GM19043 (cell line): ENCODE results near the gene AGRN.
A peak's percentile ranks its signal among the peaks of the same experiment; 100 is the strongest.
"Not testable (repeated sequence)": the region's sequence is repeated elsewhere in the genome, so short reads cannot be mapped to it uniquely, and the experiment has no call there.

Experiments used
- ATAC-seq: cut with Tn5 transposase; IDR thresholded peaks from one replicate; pipeline ENCODE4 v1.9.1; 2021; ENCODE audit warnings: low read depth; ENCODE audit not compliant: unreplicated experiment

The AGRN gene

DNA sequence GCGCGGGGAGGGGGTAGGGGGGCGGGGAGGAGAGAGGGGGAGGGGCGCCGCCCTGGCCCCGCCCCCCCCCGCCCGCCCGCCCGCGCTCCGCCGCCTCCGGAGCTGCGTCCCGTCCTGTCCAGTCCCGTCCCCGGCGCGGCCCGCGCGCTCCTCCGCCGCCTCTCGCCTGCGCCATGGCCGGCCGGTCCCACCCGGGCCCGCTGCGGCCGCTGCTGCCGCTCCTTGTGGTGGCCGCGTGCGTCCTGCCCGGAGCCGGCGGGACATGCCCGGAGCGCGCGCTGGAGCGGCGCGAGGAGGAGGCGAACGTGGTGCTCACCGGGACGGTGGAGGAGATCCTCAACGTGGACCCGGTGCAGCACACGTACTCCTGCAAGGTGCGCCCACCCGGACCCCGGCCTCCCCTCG lies at the start of gene AGRN:
Gene AGRN, plus strand, starts transcription at position 121 of the 405 bp plus-strand sequence. Its CDS starts 53 bp downstream, at position 174.
- peak; percentile 16 for ATAC-seq

DNA sequence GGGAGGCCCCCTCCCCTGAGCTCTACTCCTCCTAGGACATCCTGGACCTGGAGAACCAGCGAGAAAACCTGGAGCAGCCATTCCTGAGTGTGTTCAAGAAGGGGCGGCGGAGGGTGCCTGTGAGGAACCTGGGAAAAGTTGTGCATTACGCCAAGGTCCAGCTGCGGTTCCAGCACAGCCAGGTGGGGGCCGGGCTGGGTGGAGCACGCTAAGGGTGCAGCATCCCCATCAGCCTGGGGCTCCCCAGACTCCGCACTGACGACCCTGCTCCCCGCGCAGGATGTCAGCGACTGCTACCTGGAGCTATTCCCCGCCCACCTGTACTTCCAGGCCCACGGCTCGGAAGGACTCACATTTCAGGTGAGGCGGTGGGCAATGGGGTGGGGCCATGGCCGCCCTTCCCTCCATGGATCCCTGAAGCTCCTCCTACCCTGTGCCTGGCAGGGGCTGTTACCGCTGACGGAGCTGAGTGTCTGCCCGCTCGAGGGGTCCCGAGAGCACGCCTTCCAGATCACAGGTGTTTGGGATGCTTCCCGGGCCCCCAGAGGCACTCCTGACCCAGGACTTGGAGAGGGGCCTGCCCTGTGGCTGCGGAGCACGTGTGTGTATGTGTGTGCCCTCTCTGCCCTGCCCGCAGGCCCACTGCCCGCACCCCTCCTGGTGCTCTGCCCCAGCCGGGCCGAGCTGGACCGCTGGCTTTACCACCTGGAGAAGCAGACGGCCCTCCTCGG lies 49.5 kb upstream of the AGRN start:
- ATAC-seq, result no peak

DNA sequence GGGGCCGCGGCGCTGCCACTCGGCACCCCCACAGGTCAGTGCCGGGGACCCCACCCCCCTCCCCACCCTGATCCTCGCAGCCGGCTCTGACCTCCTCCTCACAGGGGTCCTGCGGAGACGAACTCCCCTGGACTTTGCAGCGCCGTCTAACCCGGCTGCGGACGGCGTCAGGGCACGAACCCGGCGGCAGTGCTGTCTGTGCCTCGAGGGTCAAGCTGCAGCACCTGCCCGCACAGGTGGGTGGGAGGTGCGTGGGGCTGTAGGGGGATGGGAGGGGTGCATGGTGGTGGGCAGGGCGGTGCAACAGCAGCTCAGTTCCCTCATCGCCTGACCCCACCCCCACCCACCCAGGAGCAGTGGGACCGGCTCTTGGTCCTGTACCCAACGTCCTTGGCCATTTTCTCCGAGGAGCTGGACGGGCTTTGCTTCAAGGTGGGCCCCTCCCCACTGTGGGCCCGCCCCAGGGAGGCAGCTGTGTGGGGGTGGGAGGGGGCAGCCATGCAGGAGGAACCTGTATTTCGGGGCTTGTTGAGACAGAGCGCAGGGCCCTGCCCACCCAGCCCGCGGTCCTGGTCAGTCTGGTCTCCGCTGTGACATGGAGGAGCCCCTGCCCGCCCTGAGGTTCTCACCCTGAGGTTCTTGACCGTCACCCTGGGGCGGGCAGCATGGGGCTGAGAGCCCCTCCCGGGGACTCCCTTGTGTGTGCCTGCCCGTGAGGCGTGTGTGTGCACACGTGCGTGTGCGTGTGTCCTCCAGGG lies 48.8 kb upstream of the AGRN start:
- no peak for ATAC-seq

DNA sequence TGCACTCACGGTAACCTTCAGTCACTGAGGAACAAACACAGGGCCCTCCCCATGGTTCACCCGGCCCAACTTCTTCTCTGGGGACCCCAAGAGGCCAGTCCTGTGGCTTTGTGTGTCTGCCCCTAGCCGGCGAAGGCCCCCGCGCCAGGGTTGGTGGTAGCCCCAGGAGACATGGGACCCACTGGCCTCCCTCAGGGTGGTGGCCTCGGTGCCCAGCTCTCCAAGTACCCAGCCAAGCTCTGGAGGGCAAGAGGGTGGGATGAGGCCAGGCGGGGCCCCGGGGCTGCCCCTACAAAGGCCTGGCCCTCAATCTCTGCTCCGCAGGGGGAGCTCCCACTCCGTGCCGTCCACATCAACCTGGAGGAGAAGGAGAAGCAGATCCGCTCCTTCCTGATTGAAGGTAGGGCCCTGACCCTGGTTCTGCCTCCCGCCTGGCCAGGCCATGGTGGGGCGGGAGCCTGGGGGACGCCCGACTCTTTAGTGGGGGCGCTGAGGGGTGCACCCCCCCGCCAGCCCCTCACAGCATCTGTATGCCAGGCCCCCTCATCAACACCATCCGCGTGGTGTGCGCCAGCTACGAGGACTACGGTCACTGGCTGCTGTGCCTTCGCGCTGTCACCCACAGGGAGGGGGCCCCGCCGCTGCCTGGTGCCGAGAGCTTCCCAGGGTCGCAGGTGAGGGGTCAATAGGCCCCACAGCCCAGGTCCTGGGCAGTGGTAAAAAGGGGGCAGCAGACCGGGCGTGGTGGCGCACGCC lies 48.0 kb upstream of the AGRN start:
- ATAC-seq, result no peak

DNA sequence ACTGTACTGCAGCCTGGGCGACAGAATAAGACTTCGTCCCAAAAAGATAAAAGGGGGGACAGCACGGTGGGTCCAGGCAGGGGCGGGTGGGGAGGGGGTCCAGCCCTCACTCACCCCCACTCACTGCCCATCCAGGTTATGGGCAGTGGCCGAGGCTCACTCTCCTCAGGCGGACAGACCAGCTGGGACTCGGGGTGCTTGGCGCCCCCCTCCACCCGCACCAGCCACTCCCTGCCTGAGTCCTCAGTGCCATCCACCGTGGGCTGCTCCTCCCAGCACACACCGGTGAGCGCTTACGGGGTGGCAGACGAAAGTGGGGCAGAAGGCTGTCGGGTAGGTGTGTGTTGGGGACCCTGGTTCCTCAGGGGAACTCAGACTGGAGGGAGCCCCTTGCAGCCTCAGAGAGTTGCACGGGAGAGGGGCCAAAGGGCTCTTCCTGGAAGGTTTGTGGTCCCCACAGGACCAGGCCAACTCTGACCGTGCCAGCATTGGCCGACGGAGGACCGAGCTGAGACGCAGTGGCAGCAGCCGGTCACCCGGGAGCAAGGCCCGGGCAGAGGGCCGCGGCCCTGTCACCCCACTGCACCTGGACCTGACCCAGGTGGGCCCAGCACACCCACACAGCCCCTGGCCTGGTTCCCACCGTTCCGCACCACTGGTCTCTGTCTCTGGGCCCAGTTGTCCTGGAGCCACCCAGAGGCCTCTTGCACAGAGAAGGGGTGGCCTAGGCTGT lies 47.0 kb upstream of the AGRN start:
- ATAC-seq, result no peak

DNA sequence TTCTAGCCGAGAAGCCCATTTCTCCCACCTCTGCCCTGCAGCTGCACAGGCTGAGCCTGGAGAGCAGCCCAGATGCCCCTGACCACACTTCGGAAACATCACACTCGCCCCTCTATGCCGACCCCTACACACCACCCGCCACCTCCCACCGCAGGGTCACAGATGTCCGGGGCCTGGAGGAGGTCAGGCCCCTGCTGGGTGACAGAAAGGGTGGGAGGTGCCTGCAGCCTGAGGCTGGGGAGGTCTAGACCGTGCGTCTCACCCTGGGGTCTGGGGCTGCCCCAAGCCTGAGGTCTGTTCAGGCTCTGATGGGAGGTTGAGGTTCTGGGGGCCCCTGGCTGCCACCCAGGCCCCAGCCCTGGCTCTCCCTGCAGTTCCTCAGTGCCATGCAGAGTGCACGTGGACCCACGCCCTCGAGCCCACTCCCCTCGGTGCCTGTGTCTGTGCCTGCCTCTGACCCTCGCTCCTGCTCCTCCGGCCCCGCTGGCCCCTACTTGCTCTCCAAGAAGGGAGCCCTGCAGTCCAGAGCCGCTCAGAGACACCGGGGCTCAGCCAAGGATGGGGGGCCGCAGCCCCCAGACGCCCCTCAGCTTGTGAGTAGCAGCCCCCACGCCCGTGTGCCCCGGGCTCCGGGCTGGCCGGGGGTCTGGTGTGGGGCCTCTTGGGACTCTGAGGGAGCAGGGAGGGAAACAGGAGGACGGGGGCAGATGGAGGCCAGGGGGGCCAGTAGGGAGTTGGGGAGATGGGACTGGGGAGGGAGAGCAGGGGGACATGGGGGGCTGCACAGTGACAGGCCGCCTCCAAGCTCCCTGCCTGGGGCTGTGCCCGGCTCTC lies 46.2 kb upstream of the AGRN start:
- no peak for ATAC-seq

DNA sequence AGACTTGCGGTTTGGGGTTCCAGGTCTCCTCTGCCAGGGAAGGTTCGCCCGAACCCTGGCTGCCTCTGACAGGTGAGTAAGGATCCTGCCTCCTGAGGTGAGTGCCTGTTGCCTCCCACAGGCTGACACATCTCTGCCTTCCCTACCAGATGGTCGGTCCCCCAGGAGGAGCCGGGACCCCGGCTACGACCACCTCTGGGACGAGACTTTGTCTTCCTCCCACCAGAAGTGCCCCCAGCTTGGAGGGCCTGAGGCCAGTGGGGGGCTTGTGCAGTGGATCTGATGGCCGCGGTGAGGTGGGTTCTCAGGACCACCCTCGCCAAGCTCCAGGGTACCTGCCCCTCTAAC lies 45.7 kb upstream of the AGRN start:
- no peak for ATAC-seq

DNA sequence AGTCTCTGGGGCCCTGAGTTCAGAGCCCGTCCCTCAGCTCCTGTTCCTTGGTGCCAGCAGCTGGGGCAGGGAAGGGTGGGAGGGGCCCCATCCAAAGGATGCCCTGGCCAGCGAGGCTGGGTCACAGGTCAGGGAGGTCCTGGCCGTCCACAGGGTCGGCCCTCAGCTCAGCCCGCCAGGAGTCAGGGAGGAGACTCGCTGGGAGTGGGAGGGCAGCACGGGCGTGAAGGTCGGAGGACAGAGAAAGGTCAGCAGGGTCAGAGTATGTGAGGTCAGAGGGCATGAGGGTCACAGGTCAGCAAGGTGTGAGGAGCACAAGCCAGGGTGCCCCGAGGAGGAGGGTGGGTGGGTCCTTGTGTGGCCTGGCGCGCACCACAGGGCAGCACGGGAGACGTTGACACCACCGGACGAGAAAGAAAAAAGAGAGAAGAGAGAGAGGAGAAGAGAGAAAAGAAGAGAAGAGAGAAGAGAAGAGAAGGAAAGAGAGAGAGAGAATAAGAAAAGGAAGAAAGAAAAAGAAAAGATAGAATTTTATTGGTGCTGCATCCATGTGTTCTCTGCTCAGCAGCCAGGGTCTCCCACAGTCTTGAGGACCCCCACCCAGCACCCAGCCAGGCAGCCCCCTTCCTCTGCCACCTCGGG lies 45.1 kb upstream of the AGRN start:
- ATAC-seq, result no peak

DNA sequence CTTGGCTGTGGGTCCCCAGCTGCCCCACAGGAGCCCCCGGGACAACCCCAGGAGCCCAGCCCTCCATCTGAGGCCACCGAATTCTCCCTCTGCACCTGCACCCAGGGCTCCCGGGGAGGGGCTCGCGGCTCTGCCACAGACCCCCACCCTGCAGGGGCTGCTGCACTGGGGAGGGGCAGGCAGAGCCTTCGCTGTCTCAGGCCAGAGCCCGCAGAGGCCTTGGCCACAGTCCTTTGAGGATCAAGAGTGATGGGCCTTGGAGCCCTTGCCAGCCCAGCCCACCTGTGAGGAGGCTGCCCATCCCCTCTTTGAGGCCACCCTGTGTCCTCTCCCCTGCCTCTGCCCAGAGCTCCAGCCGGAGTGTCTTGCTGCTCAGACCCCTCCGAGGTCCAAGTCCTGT lies 44.6 kb upstream of the AGRN start:
- no peak for ATAC-seq

DNA sequence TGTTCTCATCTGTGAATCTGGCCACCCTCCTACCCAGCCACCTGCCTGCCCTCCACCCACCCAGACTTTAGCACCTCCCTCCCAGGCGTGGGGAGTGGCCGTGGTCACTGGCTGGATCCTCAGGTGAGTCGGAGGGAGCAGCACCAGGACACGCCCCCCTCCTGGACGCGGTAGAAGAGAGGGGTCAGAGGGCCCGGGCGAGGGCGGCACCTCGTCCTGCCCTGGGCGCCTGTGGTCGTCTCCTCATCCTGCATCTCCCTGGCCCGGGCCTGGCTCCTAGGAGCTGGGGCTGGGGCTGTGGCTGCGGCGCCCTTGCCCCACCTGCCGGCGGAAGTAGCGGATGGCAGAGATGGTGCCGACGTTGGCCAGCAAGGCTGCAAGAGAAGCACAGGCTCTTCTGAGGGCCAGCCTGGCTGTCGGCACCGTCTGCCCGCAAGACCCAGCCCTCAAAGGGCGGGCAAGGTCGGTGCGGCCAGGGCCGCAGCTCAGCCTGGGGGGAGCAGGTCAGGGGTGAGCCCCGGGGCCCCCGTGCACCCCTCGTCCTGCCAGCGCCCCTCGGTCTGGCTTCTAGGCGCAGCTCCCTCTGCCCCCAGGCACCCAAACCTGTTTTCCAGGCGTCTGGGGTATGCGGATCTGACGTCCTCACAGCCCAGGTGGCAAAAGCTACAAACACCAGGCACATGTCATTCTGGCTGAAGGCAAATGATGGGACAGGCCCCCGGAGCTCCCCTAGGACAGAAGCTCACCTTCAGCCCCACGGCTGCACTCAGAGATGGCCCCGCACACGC lies 43.8 kb upstream of the AGRN start:
- ATAC-seq, result peak; percentile 59

DNA sequence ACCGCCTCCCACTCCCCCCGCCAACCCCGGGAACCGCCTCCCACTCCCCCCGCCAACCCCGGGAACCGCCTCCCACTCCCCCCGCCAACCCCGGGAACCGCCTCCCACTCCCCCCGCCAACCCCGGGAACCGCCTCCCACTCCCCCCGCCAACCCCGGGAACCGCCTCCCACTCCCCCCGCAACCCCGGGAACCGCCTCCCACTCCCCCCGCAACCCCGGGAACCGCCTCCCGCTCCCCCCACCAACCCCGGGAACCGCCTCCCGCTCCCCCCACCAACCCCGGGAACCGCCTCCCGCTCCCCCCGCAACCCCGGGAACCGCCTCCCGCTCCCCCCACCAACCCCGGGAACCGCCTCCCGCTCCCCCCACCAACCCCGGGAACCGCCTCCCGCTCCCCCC lies 43.1 kb upstream of the AGRN start:
- not testable (repeated sequence) for ATAC-seq

DNA sequence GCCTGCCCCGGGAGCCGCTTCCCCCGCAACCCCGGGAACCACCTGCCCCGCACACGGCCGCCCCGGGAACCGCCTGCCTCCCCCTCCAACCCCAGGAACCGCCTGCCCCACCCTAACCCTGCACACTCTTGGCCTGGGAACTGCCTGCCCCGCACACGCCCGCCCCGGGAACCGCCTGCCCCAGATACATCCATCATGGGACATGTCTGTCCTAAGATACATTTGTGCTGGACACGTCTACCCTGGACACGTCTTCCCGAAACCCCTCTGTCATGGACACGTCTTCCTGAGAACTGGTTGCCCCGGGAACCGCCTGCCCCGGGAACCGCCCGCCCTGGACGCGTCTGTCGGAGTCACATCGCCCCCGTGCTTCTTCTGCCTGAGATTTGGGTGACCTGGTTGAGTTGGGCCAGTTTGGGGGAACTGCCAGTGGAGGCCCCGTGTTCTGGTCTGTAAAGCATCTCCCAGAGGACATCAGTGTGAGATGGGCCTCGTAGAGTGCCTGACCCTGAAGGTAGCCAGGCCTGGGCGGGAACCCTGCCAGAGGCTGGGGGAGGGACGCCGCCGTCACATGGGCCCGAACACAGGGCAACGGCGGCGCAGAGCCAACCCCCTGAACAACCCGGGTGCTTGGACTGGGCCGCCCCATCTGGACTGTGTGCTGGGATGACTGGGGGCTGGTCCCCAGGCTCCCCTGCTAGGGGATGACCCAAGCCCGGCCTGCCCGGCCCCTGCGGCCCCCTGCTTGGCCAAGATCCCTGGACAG lies 41.7 kb upstream of the AGRN start:
- no peak for ATAC-seq

DNA sequence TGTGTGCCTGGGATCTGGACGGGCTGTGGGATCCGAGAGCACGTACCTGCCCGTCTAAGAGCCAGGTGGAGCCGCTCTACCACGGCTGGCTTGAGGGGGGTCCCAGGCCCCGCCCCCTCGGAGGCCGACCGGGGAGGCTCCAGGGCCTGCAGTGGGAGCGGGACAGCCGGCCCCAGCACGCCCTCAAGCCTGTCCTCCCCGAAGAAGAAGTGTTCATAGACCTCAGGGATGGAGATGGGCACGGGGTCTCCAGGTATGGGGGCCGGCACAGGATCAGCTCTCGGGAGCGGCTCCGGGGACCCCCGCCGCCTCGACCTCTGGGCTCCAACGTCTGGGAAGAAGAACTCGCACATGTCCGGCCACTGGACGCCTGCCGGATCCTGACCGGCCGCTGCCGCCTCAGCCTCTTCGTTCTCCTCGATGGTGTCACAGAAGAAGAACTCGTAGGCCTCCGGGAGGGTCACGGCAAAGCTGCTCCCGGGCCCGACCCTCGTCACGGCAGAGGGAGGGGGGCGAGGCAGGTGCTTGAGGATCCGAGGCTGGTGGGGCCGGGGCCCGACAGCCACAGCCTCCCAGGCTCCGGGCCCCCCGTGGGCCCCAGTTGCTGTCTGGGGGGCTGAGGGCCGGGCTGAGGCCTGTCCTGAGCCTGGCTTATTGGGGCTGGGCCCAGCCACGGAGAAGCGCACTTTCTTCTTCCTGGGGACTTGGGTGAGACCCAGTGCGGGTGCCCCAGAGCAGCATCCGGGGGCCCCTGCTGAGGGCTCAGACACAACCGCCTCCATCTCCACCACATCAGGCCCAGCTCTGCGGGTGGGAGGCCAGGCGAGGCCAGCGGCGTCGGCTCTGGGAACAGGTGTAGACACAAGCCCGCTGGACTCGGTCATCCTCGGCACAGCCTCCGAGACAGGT lies 40.8 kb upstream of the AGRN start:
- no peak for ATAC-seq

DNA sequence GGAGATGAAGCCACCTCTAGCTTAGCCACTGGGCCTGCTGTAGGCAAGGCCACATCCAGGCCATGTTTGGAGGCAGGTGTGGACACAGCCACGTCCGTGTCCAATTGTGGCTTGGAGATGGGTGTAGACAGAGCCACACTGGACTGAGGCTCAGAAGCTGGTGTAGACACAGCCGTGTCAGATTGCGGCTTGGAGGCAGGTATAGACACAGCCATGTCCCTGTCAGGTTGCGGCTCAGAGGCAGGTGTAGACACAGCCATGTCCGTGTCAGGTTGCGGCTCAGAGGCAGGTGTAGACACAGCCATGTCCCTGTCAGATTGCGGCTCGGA lies 40.2 kb upstream of the AGRN start:
- no peak for ATAC-seq

DNA sequence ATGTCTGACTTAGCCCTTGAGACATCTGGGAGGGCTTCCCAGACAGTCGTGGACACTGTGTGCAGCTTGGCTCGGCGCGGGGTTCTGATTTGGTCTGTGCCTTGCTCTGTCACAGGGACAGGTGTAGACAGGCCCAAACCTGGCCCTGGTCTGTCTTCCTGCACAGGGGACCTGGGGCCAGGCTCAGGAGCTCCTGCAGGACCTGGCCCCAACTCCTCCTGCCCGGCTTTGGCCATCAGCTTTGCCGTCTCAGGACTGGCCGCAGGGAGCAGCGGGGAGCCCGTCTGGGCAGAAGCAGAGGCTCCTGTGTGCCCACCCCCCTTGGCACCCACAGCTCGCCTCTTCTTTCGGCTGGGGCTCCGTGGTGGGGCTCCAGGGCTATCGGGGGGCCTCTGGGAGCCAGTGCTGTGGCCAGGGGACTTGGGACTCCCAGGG lies 39.8 kb upstream of the AGRN start:
- ATAC-seq, result no peak

DNA sequence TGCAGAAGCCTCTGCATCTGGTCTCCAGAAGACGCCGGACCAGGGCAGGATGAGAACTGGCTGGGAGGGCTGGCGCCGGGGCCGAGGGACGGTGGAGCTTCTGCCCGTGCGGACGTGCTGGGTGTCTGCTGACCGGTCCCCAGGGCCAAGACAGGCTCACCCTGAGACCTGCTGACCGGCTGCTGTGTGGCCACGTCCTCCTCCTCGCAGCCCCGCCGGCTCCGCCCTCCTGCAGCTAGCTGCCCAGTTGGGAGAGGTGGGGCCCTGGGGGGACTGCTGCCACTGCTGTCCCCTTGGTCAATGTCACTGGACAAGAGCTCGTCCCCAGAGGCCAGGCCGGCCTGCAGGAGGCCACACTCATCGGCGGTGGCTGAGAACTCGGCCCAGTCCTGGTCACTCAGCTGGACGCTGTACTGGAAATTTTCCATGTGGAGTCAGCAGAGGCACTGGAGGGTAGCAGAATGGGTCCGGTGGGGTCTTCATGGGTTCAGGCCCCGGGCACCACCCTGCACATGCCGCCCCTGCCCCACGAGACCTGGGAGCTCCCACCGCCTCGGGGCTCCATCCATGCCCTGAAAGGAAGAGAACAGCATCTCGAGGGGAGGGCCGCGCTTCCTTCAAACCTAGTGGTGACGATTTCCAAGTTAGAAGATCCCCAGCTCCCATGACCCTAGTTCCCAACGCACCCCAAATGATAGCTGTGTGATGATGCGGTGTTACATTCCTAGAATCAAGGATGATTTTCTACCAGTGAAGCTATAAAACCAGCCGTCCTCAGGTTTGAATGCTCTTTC lies 39.1 kb upstream of the AGRN start:
- ATAC-seq, result no peak
